Neural cell (in vitro differentiated cells): ENCODE data around the gene LYPD6. TPM values are rescaled to one million over a fixed set of nuclear protein-coding genes. Genes with fewer than 3 reads are reported as not detected.

Source experiments
- H2AFZ ChIP-seq: fragments of 200-600, 300-800 bp; sonication (generic), shearing (Covaris generic); 2 replicates; pipeline ENCODE4 v1.6.0; 2014; ENCODE audit warnings: low read depth, mild to moderate bottlenecking, antibody characterized with exemption, low read length, moderate library complexity
- H3F3A ChIP-seq: fragments of 200-600 bp; shearing (Covaris generic); 2 replicates; pipeline ENCODE4 v1.6.1; 2016; ENCODE audit warnings: mild to moderate bottlenecking, moderate library complexity, mixed read lengths, antibody characterized with exemption, low read length; ENCODE audit not compliant: insufficient read depth, poor library complexity, severe bottlenecking
- H3K27ac ChIP-seq: fragments of 200-600, 300-800 bp; sonication (generic), shearing (Covaris generic); 2 replicates; pipeline ENCODE4 v1.5.1; 2014; ENCODE audit warnings: mild to moderate bottlenecking, low read length, moderate library complexity
- H3K27me3 ChIP-seq: fragments of 300-800, 200-600 bp; sonication (generic), shearing (Covaris generic); 2 replicates; pipeline ENCODE4 v1.6.0; 2014; ENCODE audit warnings: mild to moderate bottlenecking, low read depth, low read length, moderate library complexity; ENCODE audit not compliant: insufficient read depth
- H3K36me3 ChIP-seq: fragments of 300-800, 200-600 bp; sonication (generic), shearing (Covaris generic); 2 replicates; pipeline ENCODE4 v1.5.1; 2014; ENCODE audit warnings: mild to moderate bottlenecking, antibody characterized with exemption, low read length, moderate library complexity; ENCODE audit not compliant: insufficient read depth
- H3K4me2 ChIP-seq: fragments of 300-800, 200-600 bp; sonication (generic), shearing (Covaris generic); 2 replicates; pipeline ENCODE4 v1.6.0; 2014; ENCODE audit warnings: mild to moderate bottlenecking, low read length
- H3K4me3 ChIP-seq: fragments of 300-800, 200-600 bp; sonication (generic), shearing (Covaris generic); 2 replicates; pipeline ENCODE4 v1.5.1; 2014; ENCODE audit warnings: mild to moderate bottlenecking, low read length, moderate library complexity
- H3K79me2 ChIP-seq: fragments of 200-600 bp; shearing (Covaris generic); replicated peaks from 2 replicates; pipeline ENCODE4 v1.6.0; 2014; ENCODE audit warnings: mild to moderate bottlenecking, low read length, moderate library complexity; ENCODE audit not compliant: insufficient read depth
- H3K9ac ChIP-seq: fragments of 300-800, 200-600 bp; sonication (generic), shearing (Covaris generic); 2 replicates; pipeline ENCODE4 v1.6.1; 2016; ENCODE audit warnings: mild to moderate bottlenecking, low read length, mixed read lengths
- H3K9me2 ChIP-seq: fragments of 200-600 bp; shearing (Covaris generic); 2 replicates; pipeline ENCODE4 v1.6.1; 2016; ENCODE audit warnings: mild to moderate bottlenecking, low read length, mixed read lengths; ENCODE audit not compliant: insufficient read depth
- H3K9me3 ChIP-seq: fragments of 200-600, 300-800 bp; sonication (generic), shearing (Covaris generic); 2 replicates; pipeline ENCODE4 v1.6.1; 2016; ENCODE audit warnings: mild to moderate bottlenecking, mixed run types, low read length, moderate library complexity, mixed read lengths
- H4K20me1 ChIP-seq: fragments of 200-600 bp; shearing (Covaris generic); 2 replicates; pipeline ENCODE4 v1.6.1; 2016; ENCODE audit warnings: mild to moderate bottlenecking, mixed run types; ENCODE audit not compliant: insufficient read depth
- CTCF ChIP-seq: fragments of 450-650 bp; IDR thresholded peaks from 2 replicates; pipeline ENCODE4 v1.5.1; 2014; ENCODE audit warnings: antibody characterized with exemption, mild to moderate bottlenecking, moderate library complexity; ENCODE audit not compliant: poor library complexity, severe bottlenecking
- EZH2 ChIP-seq: fragments of 200-600, 300-800 bp; shearing (Covaris generic), sonication (generic); IDR thresholded peaks from 2 replicates; pipeline ENCODE4 v1.6.1; 2014; ENCODE audit warnings: antibody characterized with exemption, low read length, borderline replicate concordance, mild to moderate bottlenecking; ENCODE audit not compliant: insufficient read depth, poor library complexity, severe bottlenecking
- MXI1 ChIP-seq: fragments of 450-650 bp; conservative IDR thresholded peaks from 2 replicates; pipeline ENCODE4 v1.6.1; 2014; ENCODE audit warnings: antibody characterized with exemption, mild to moderate bottlenecking; ENCODE audit not compliant: poor library complexity, severe bottlenecking
- POLR2AphosphoS5 ChIP-seq: IDR thresholded peaks from 2 replicates; pipeline ENCODE4 v1.6.1; 2012
- RAD21 ChIP-seq: fragments of 450-650 bp; conservative IDR thresholded peaks from 2 replicates; pipeline ENCODE4 v1.6.1; 2014; ENCODE audit warnings: antibody characterized with exemption, mild to moderate bottlenecking, moderate library complexity
- SMC3 ChIP-seq: fragments of 450-650 bp; conservative IDR thresholded peaks from 2 replicates; pipeline ENCODE4 v1.6.1; 2014; ENCODE audit warnings: antibody characterized with exemption, mild to moderate bottlenecking, moderate library complexity; ENCODE audit not compliant: poor library complexity
- polyA plus RNA-seq: library from polyadenylated mRNA; depleted of rRNA; stranded (reverse); fragments of >200 nt; gene quantifications from 2 replicates; pipeline ENCODE4 v1.2.3, GENCODE V29; 2014
- TF ChIP-seq, protein P1 (sequence below): IDR thresholded peaks from 2 replicates; pipeline ENCODE4 v1.6.1; 2012; ENCODE audit warnings: borderline replicate concordance

LYPD6 gene
- polyA plus RNA-seq, 1 donor from 2014 or later = 2.3 TPM

- H3K36me3 ChIP-seq = no peaks in the 10 kb centered on the region
- H3K27ac ChIP-seq = no peak overlapping the region
- H3K27me3 ChIP-seq = no peaks in the 10 kb centered on the region
- no peak overlapping the region for H3K9ac ChIP-seq
- H3K9me3 ChIP-seq = no peaks in the 10 kb centered on the region
- H4K20me1 ChIP-seq = no peaks in the 10 kb centered on the region
- no peak overlapping the region for H3K4me2 ChIP-seq
- TF ChIP-seq MXI1 (no peak), CTCF (no peak)
- H3K79me2 ChIP-seq = no peaks in the 10 kb centered on the region
- H3K9me2 ChIP-seq = no peaks in the 10 kb centered on the region
- no peaks in the 10 kb centered on the region for H3F3A ChIP-seq
- H2AFZ ChIP-seq = no peak overlapping the region
- H3K4me3 ChIP-seq = no peak overlapping the region
Measured at GRCh38 chr2:149339324-149339723, 8.9 kb downstream of the LYPD6 start.

DNA sequence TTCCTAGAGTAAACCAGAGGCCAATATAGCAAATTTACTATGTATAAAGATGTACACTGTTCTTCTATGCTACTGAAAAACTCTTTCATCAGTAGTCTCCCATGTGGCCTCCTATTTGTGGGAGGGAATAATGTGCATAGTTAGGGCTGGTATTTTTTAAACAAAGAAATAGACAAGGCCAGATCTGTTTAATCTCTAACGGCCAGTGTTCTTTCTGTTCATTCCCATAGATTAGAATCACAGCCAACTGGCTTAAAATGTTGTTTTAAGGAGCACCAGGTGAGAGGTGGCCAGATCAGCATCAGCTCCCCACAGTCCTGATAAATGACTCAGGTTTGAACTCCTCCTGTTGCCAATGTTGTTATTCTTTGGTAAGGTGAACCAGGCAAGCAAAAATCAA, 12.1 kb downstream of the LYPD6 start:
- Histone ChIP-seq H3F3A (no peaks in the 10 kb centered on the region), H3K4me2 (no peak overlapping the region), H3K27me3 (no peaks in the 10 kb centered on the region), H2AFZ (no peak overlapping the region), H3K27ac (no peak overlapping the region), H3K79me2 (no peaks in the 10 kb centered on the region), H3K36me3 (no peaks in the 10 kb centered on the region), H4K20me1 (no peaks in the 10 kb centered on the region), H3K9me2 (no peaks in the 10 kb centered on the region), H3K9me3 (no peaks in the 10 kb centered on the region), H3K4me3 (no peak overlapping the region), H3K9ac (no peak overlapping the region)
- TF ChIP-seq POLR2AphosphoS5 = no peak

- H3F3A ChIP-seq = no peaks in the 10 kb centered on the region
- no peak overlapping the region for H3K4me2 ChIP-seq
- no peaks in the 10 kb centered on the region for H3K79me2 ChIP-seq
- no peak overlapping the region for H3K9ac ChIP-seq
- no peaks in the 10 kb centered on the region for H3K36me3 ChIP-seq
- H2AFZ ChIP-seq = no peak overlapping the region
- H3K9me3 ChIP-seq = no peaks in the 10 kb centered on the region
- TF ChIP-seq MXI1 (no peak), SMC3 (no peak), EZH2 (no peak), RAD21 (no peak)
- TF ChIP-seq, protein P1, sequence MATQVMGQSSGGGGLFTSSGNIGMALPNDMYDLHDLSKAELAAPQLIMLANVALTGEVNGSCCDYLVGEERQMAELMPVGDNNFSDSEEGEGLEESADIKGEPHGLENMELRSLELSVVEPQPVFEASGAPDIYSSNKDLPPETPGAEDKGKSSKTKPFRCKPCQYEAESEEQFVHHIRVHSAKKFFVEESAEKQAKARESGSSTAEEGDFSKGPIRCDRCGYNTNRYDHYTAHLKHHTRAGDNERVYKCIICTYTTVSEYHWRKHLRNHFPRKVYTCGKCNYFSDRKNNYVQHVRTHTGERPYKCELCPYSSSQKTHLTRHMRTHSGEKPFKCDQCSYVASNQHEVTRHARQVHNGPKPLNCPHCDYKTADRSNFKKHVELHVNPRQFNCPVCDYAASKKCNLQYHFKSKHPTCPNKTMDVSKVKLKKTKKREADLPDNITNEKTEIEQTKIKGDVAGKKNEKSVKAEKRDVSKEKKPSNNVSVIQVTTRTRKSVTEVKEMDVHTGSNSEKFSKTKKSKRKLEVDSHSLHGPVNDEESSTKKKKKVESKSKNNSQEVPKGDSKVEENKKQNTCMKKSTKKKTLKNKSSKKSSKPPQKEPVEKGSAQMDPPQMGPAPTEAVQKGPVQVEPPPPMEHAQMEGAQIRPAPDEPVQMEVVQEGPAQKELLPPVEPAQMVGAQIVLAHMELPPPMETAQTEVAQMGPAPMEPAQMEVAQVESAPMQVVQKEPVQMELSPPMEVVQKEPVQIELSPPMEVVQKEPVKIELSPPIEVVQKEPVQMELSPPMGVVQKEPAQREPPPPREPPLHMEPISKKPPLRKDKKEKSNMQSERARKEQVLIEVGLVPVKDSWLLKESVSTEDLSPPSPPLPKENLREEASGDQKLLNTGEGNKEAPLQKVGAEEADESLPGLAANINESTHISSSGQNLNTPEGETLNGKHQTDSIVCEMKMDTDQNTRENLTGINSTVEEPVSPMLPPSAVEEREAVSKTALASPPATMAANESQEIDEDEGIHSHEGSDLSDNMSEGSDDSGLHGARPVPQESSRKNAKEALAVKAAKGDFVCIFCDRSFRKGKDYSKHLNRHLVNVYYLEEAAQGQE = no peak
- H3K27me3 ChIP-seq = no peaks in the 10 kb centered on the region
- H3K9me2 ChIP-seq = no peaks in the 10 kb centered on the region
- no peaks in the 10 kb centered on the region for H4K20me1 ChIP-seq
- no peak overlapping the region for H3K4me3 ChIP-seq
- H3K27ac ChIP-seq = no peak overlapping the region
Measured at GRCh38 chr2:149344105-149344504, 13.7 kb downstream of the LYPD6 start.
